ENCODE results near the gene RNF144A.

GRCh38 chr2:6939071-6939470 is 21.9 kb downstream of the RNF144A start:
- TF ChIP-seq CTCF (IDR thresholded peaks at IDR 0.05), result no peak
- no peak for TF ChIP-seq POLR2A (IDR thresholded peaks at IDR 0.05)

All from right lobe of liver (tissue), 4 donors.